ENCODE measurements around the gene HS6ST3.

Gene HS6ST3

GRCh38 chr13:96191367-96191766, 101.5 kb downstream of the HS6ST3 start:
- TF ChIP-seq, protein P1, sequence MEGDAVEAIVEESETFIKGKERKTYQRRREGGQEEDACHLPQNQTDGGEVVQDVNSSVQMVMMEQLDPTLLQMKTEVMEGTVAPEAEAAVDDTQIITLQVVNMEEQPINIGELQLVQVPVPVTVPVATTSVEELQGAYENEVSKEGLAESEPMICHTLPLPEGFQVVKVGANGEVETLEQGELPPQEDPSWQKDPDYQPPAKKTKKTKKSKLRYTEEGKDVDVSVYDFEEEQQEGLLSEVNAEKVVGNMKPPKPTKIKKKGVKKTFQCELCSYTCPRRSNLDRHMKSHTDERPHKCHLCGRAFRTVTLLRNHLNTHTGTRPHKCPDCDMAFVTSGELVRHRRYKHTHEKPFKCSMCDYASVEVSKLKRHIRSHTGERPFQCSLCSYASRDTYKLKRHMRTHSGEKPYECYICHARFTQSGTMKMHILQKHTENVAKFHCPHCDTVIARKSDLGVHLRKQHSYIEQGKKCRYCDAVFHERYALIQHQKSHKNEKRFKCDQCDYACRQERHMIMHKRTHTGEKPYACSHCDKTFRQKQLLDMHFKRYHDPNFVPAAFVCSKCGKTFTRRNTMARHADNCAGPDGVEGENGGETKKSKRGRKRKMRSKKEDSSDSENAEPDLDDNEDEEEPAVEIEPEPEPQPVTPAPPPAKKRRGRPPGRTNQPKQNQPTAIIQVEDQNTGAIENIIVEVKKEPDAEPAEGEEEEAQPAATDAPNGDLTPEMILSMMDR (IDR thresholded peaks at IDR 0.05; ENCODE audit: low read length): no peak
- TF ChIP-seq EZH2 (IDR thresholded peaks at IDR 0.05; ENCODE audit: borderline replicate concordance, low read length): no peak
- H3K36me3 ChIP-seq (ENCODE audit: insufficient read depth, low read length): no peaks in the 10 kb centered on the region
- H3K79me2 ChIP-seq (ENCODE audit: insufficient read depth, low read length): no peaks in the 10 kb centered on the region
- no peak overlapping the region for H3K27ac ChIP-seq (ENCODE audit: low read depth, low read length, poor library complexity, severe bottlenecking)
- no peaks in the 10 kb centered on the region for H3F3A ChIP-seq (ENCODE audit: insufficient read depth, low read length)
- H3K4me1 ChIP-seq (ENCODE audit: insufficient read depth, low read length, severe bottlenecking): no peaks in the 10 kb centered on the region
- H3K4me2 ChIP-seq (ENCODE audit: low read length): no peak overlapping the region
- H3K27me3 ChIP-seq (ENCODE audit: insufficient read depth, low read length): no peaks in the 10 kb centered on the region; the same call in 1 of the 2 replicates
- no peaks in the 10 kb centered on the region for H4K20me1 ChIP-seq (ENCODE audit: insufficient read depth, low read length)
- H2AFZ ChIP-seq (ENCODE audit: low read length): no peak overlapping the region
- H3K9ac ChIP-seq (ENCODE audit: low read length): no peak overlapping the region
- no peaks in the 10 kb centered on the region for H3K9me2 ChIP-seq (ENCODE audit: low read depth, low read length)
- no peaks in the 10 kb centered on the region for H3K9me3 ChIP-seq (ENCODE audit: low read length)
- no peak overlapping the region for H3K4me3 ChIP-seq (ENCODE audit: low read depth, low read length, poor library complexity, severe bottlenecking)

- H4K20me1 ChIP-seq (ENCODE audit: insufficient read depth, low read length): no peaks in the 10 kb centered on the region
- H3K9me2 ChIP-seq (ENCODE audit: low read depth, low read length): no peaks in the 10 kb centered on the region
- H3F3A ChIP-seq (ENCODE audit: insufficient read depth, low read length): no peaks in the 10 kb centered on the region
- H2AFZ ChIP-seq (ENCODE audit: low read length): no peak overlapping the region
- no peaks in the 10 kb centered on the region for H3K79me2 ChIP-seq (ENCODE audit: insufficient read depth, low read length)
- TF ChIP-seq EZH2 (IDR thresholded peaks at IDR 0.05; ENCODE audit: borderline replicate concordance, low read length): no peak
- TF ChIP-seq, protein P1 (IDR thresholded peaks at IDR 0.05; ENCODE audit: low read length): no peak
- no peaks in the 10 kb centered on the region for H3K36me3 ChIP-seq (ENCODE audit: insufficient read depth, low read length)
- H3K4me2 ChIP-seq (ENCODE audit: low read length): no peak overlapping the region
- no peak overlapping the region for H3K9ac ChIP-seq (ENCODE audit: low read length)
- H3K9me3 ChIP-seq (ENCODE audit: low read length): no peaks in the 10 kb centered on the region
- H3K4me1 ChIP-seq (ENCODE audit: insufficient read depth, low read length, severe bottlenecking): no peaks in the 10 kb centered on the region
- H3K27me3 ChIP-seq (ENCODE audit: insufficient read depth, low read length): no peaks in the 10 kb centered on the region; the same call in 1 of the 2 replicates
- no peak overlapping the region for H3K27ac ChIP-seq (ENCODE audit: low read depth, low read length, poor library complexity, severe bottlenecking)
- no peak overlapping the region for H3K4me3 ChIP-seq (ENCODE audit: low read depth, low read length, poor library complexity, severe bottlenecking)
These were observed 103.9 kb downstream of the HS6ST3 start for GRCh38 chr13:96193728-96194310.

DNA sequence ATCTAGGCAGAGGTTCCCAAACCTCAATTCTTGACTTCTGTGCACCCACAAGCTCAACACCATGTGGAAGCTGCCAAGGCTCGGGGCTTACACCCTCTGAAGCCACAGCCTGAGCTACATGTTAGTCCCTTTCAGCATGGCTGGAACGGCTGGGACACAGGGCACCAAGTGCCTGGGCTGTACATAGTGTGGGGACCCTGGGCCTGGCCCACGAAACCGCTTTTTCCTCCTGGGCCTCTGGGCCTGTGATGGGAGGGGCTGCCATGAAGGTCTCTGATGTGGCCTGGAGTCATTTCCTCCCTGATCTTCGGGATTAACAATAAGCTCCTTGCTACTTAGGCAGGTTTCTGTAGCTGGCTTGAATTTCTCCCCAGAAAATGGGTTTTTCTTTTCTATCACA, 108.1 kb downstream of the HS6ST3 start:
- Histone ChIP-seq H3K36me3 (ENCODE audit: insufficient read depth, low read length) (no peaks in the 10 kb centered on the region), H3K27me3 (ENCODE audit: insufficient read depth, low read length) (no peaks in the 10 kb centered on the region; the same call in 1 of the 2 replicates), H3K9me2 (ENCODE audit: low read depth, low read length) (no peaks in the 10 kb centered on the region), H3K79me2 (ENCODE audit: insufficient read depth, low read length) (no peaks in the 10 kb centered on the region), H2AFZ (ENCODE audit: low read length) (no peak overlapping the region), H3K27ac (ENCODE audit: low read depth, low read length, poor library complexity, severe bottlenecking) (no peak overlapping the region), H4K20me1 (ENCODE audit: insufficient read depth, low read length) (no peaks in the 10 kb centered on the region), H3F3A (ENCODE audit: insufficient read depth, low read length) (no peaks in the 10 kb centered on the region), H3K4me3 (ENCODE audit: low read depth, low read length, poor library complexity, severe bottlenecking) (no peak overlapping the region), H3K9me3 (ENCODE audit: low read length) (no peaks in the 10 kb centered on the region), H3K4me1 (ENCODE audit: insufficient read depth, low read length, severe bottlenecking) (no peaks in the 10 kb centered on the region), H3K4me2 (ENCODE audit: low read length) (no peak overlapping the region), H3K9ac (ENCODE audit: low read length) (no peak overlapping the region)
- TF ChIP-seq, protein P1 (IDR thresholded peaks at IDR 0.05; ENCODE audit: low read length): no peak
- no peak for TF ChIP-seq EZH2 (IDR thresholded peaks at IDR 0.05; ENCODE audit: borderline replicate concordance, low read length)

Measured in OCI-LY1 (cell line).